HG03460 (cell line): Measurements from ENCODE around the gene SLC22A23.

Source experiments
- ATAC-seq: cut with Tn5 transposase; IDR thresholded peaks from one replicate; pipeline ENCODE4 v1.9.1; 2021; ENCODE audit not compliant: unreplicated experiment

Gene SLC22A23

GRCh38 chr6:3446184-3446583 is 10.7 kb downstream of the SLC22A23 start:
- no peak for ATAC-seq

GRCh38 chr6:3444276-3445088 is 12.4 kb downstream of the SLC22A23 start:
- no peak for ATAC-seq

GRCh38 chr6:3443221-3443515 is 13.7 kb downstream of the SLC22A23 start:
- no peak for ATAC-seq

- ATAC-seq: no peak
These were observed 14.2 kb downstream of the SLC22A23 start for GRCh38 chr6:3442431-3443220.

GRCh38 chr6:3440911-3441310 is 15.9 kb downstream of the SLC22A23 start:
- ATAC-seq: no peak

- no peak for ATAC-seq
These were observed 16.9 kb downstream of the SLC22A23 start for GRCh38 chr6:3439961-3440360.

GRCh38 chr6:3438190-3439167 is 18.4 kb downstream of the SLC22A23 start:
- ATAC-seq: no peak

- ATAC-seq: no peak
These were observed 23.8 kb downstream of the SLC22A23 start for GRCh38 chr6:3433005-3433404.

- no peak for ATAC-seq
These were observed 24.4 kb downstream of the SLC22A23 start for GRCh38 chr6:3432416-3432815.

GRCh38 chr6:3431994-3432393 is 24.9 kb downstream of the SLC22A23 start:
- ATAC-seq: no peak

- no peak for ATAC-seq
These were observed 27.6 kb downstream of the SLC22A23 start for GRCh38 chr6:3429211-3429610.

- no peak for ATAC-seq
These were observed 28.1 kb downstream of the SLC22A23 start for GRCh38 chr6:3428700-3429099.

- ATAC-seq: no peak
These were observed 28.6 kb downstream of the SLC22A23 start for GRCh38 chr6:3428247-3428646.

- no peak for ATAC-seq
These were observed 29.2 kb downstream of the SLC22A23 start for GRCh38 chr6:3427687-3428085.

GRCh38 chr6:3426927-3427686 is 29.7 kb downstream of the SLC22A23 start:
- no peak for ATAC-seq

GRCh38 chr6:3426091-3426926 is 30.5 kb downstream of the SLC22A23 start:
- no peak for ATAC-seq

GRCh38 chr6:3425574-3425973 is 31.3 kb downstream of the SLC22A23 start:
- no peak for ATAC-seq

GRCh38 chr6:3424185-3424927 is 32.5 kb downstream of the SLC22A23 start:
- no peak for ATAC-seq
